Measurements from ENCODE around the gene G6PC1.

DNA sequence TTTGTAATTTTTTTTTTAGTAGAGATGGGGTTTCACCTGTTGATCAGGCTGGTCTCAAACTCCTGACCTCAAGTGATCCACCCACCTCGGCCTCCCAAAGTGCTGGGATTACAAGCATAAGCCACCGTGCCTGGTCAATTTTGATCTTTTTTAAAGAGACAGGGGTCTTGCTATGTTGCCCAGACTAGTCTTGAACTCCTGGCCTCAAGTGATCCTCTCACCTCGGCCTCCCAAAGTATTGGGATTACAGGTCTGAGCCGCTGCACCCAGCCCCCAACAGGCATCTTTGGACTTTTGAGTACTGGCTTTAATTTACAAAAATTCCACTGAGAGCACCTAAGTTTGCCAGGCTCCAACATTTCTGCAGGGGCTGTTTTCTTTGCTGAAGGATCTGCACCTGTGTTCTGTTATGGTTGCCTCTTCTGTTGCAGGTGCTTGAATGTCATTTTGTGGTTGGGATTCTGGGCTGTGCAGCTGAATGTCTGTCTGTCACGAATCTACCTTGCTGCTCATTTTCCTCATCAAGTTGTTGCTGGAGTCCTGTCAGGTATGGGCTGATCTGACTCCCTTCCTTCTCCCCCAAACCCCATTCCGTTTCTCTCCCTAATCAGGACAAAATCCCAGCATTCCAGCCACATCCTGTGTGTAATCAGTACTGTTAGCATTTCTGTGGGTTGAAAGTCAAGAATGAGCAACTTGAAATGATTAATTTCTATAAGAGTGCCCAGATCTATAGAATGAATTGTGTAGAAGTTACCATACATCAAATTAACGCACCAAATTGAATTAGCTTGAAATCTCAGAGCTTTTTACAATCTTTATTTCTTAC is 8.5 kb downstream of the G6PC1 start:
- TF ChIP-seq, protein P1, sequence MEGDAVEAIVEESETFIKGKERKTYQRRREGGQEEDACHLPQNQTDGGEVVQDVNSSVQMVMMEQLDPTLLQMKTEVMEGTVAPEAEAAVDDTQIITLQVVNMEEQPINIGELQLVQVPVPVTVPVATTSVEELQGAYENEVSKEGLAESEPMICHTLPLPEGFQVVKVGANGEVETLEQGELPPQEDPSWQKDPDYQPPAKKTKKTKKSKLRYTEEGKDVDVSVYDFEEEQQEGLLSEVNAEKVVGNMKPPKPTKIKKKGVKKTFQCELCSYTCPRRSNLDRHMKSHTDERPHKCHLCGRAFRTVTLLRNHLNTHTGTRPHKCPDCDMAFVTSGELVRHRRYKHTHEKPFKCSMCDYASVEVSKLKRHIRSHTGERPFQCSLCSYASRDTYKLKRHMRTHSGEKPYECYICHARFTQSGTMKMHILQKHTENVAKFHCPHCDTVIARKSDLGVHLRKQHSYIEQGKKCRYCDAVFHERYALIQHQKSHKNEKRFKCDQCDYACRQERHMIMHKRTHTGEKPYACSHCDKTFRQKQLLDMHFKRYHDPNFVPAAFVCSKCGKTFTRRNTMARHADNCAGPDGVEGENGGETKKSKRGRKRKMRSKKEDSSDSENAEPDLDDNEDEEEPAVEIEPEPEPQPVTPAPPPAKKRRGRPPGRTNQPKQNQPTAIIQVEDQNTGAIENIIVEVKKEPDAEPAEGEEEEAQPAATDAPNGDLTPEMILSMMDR (IDR thresholded peaks at IDR 0.05; ENCODE audit: borderline replicate concordance, extremely low read depth, low read length, poor library complexity, severe bottlenecking), result no peak
- TF ChIP-seq EZH2 (IDR thresholded peaks at IDR 0.05; ENCODE audit: borderline replicate concordance, low read depth, low read length, severe bottlenecking), result no peak

Data from DND-41 (cell line).